Hematopoietic multipotent progenitor cell (in vitro differentiated cells): ENCODE data around the gene NRTN. TPM values are rescaled to one million over a fixed set of nuclear protein-coding genes. Genes with fewer than 3 reads are reported as not detected.

Experiments used
- DNase-seq, 3 donors: peaks; one replicate each; pipeline ENCODE4 v3.0.0-alpha.2; 2011 to 2015; ENCODE audit warnings: low read depth in 2 of 3, low spot score in 2 of 3
- total RNA-seq: library from RNA; depleted of rRNA; stranded (reverse); fragments of >200 nt; gene quantifications from one replicate; pipeline ENCODE4 v1.2.3, GENCODE V29; 2012

Gene NRTN
- total RNA-seq, 1 donor = 0.54 TPM

GRCh38 chr19:5811117-5811516 is 6.2 kb downstream of the NRTN start:
- DNase-seq = no peak

DNA sequence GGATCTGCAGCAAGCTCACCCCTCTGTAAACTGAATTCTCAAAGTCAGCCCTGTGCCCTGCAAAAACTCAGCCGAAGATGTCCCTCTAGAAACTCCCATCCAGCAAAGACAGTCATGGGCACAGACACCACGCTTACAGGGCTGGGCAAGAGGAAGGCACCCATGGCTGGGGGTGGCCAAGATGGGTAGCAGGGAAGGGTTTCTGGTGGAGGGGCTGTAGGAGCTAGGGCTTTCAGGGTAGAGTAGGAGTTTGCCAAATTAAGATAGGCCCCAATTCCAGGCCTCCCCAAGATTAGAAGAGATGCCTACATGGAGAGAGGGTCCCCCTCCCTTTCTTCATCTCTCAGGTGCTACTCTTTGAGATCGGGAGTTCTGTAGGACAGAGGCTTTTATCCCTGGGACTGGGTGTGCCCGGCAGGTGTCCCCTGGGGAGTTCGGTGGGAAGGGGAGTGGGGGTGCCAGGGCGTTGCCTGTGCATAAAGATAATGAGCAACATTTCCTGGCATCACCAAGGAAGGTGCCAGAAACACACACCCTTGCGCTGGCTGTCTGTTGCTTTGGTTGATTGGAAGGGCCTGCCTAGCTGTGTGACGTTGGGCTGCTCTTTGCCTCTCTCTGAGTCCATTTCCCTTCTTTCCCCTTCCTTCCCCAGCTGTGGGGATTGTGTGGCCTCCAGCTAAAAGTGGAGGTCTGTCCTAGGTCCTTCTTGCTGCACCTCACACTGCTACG is 9.4 kb downstream of the NRTN start:
- no peak for DNase-seq

GRCh38 chr19:5814852-5815246 is 10.0 kb downstream of the NRTN start:
- DNase-seq = no peak

DNA sequence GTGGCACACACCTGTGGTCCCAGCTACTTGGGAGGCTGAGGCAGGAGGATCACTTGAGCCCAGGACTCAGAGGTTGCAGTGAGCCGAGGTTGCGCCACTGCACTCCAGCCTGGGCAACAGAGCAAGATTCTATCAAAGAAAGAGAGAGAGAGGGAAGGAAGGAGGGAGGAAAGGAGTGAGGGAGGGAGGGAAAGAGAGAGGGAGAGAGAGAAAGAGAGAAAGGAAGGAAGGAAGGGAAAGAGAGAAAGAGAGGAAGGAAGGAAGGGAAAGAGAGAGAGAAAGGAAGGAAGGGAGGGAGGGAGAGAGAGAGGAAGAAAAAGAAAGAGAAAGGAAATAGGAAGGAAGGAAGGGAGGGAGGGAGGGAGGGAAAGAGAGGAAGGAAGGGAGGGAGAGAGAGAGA is 12.4 kb downstream of the NRTN start:
- no peak for DNase-seq

- no peak for DNase-seq
Observed at GRCh38 chr19:5818594-5818993, 13.7 kb downstream of the NRTN start.

GRCh38 chr19:5820785-5821184 is 15.9 kb downstream of the NRTN start:
- DNase-seq = no peak

DNA sequence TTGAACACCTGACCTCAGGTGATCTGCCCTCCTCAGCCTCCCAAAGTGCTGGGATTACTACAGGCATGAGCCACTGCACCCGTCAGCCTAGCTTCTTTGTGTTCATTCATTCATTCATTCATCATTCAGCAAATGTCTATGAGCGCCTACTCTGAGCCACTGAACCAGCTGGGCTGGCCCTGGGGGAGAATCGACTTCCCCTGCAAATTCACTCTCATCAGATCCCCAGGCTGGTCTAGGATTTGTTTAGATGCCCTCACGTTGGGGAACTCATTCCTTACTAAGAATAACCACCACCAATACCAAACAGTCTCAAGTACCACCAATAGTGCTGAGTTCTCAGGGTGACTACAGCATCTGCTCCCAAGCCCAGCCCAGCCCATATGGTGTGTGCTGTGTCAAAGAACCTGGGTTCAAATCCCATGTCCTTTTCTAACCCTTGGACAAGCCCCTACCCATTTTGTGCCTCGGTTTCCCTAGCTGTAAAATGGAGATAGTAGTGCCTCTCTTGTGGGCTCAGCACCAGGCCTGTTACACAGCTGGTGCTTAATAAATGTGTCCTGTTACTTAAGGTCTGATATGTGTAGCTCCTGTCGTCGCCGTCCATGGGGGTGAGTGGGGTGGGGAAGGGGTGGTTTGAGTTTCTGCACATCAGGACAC is 16.8 kb downstream of the NRTN start:
- DNase-seq = no peak

- DNase-seq = no peak
Observed at GRCh38 chr19:5822181-5822844, 17.4 kb downstream of the NRTN start.

- DNase-seq = no peak
Observed at GRCh38 chr19:5823579-5824281, 18.9 kb downstream of the NRTN start.

DNA sequence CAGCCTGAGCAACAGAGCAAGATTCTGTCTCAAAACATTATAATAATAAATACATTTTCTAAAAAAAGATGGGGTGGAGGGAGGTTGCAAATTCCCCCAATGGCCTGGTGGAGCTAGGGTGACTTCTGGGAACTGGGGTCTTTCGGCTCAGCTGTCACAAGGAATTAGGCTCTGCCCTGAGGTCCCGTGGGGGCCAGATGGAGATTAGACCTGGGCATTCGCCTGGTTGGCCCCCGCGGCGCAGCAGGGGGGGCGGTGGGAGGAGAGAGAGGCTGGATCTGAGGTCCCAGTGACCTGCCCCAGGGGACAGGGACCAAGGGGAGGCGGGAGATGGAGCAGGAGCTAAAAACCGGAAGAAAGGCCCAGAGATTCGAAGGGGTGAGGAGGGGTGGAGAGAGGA is 19.9 kb downstream of the NRTN start:
- no peak for DNase-seq

DNA sequence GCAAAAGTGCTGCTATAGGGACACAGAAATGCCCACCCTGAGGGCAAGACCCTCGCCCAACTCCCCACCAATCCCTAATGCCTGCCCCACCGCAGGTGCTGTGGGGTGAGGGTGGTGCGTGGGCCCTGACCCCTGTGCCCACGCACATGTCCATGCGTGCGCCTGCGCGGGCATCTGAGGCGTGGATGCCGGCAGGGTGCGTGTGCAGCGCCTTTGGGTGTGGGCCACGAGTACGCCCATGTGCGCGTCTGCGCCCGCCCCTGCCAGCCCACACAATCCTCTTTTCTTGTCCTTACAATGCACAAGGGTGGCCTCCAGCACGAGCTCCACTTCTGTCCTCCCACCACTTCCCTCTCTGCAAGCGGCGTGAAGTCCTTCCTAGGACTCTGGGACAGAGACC is 20.3 kb downstream of the NRTN start:
- DNase-seq = no peak

GRCh38 chr19:5826531-5827341 is 21.9 kb downstream of the NRTN start:
- DNase-seq = peak in 2 of 3 donors; percentile 88 to 90

- no peak for DNase-seq
Observed at GRCh38 chr19:5827342-5827890, 22.5 kb downstream of the NRTN start.

DNA sequence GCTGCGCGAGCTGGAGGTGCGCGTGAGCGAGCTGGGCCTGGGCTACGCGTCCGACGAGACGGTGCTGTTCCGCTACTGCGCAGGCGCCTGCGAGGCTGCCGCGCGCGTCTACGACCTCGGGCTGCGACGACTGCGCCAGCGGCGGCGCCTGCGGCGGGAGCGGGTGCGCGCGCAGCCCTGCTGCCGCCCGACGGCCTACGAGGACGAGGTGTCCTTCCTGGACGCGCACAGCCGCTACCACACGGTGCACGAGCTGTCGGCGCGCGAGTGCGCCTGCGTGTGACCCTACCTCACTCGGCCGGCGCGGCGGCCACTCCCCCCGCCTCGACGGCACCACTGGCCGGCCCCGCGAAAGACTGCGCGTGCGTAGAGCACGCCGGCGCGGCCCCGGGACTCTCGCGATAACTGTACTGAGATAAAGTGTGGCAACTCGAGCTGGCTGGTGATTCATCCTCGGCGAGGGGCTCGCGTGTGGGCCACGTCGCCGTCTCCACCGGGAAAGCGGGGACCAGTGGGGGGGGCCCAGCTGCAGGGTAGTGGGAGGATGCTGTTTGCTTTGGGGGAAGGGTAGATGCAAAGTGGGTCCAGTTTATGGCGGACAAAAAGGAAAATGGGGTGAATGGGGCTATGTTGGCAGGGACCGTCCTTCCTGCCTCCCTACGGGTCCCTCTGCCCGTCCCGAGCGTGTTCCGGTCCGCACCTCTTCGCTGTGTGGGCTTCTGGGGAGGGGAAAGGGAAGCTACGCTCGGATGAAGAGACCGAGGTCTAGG is 23.2 kb downstream of the NRTN start:
- DNase-seq = peak; percentile 89 to 95 (median 95)

- peak in 2 of 3 donors; percentile 48 to 58 for DNase-seq
Observed at GRCh38 chr19:5828661-5829566, 24.0 kb downstream of the NRTN start.

- no peak for DNase-seq
Observed at GRCh38 chr19:5829567-5830310, 24.9 kb downstream of the NRTN start.

- no peak for DNase-seq
Observed at GRCh38 chr19:5831159-5831558, 26.3 kb downstream of the NRTN start.

GRCh38 chr19:5832061-5832460 is 27.2 kb downstream of the NRTN start:
- DNase-seq = no peak
